ENCODE data around the gene EDN1.

Gene EDN1

GRCh38 chr6:12296604-12297003 is 6.4 kb downstream of the EDN1 start:
- Histone ChIP-seq H3K36me3 (ENCODE audit: low read length) (no peaks in the 10 kb centered on the region), H3K9ac (ENCODE audit: low read length) (no peak overlapping the region), H2AFZ (ENCODE audit: low read depth, low read length, severe bottlenecking) (no peak overlapping the region)

GRCh38 chr6:12297363-12298016 is 7.3 kb downstream of the EDN1 start:
- no peaks in the 10 kb centered on the region for H3K27me3 ChIP-seq (ENCODE audit: low read length)
- no peaks in the 10 kb centered on the region for H3F3A ChIP-seq (ENCODE audit: insufficient read depth)
- no peaks in the 10 kb centered on the region for H3K36me3 ChIP-seq (ENCODE audit: low read length)
- H3K4me3 ChIP-seq (ENCODE audit: insufficient read depth, low read length, poor library complexity, severe bottlenecking), result no peak overlapping the region
- no peaks in the 10 kb centered on the region for H3K9me2 ChIP-seq (replicated peaks; ENCODE audit: insufficient read depth, low read length)
- H4K20me1 ChIP-seq (ENCODE audit: low read depth, low read length), result no peaks in the 10 kb centered on the region
- H3K9me3 ChIP-seq (ENCODE audit: insufficient read depth, low read length), result no peaks in the 10 kb centered on the region
- no peak for TF ChIP-seq CTCF (IDR thresholded peaks at IDR 0.05; ENCODE audit: insufficient read depth, low read length, poor library complexity, severe bottlenecking)
- no peak for TF ChIP-seq EZH2phosphoT487 (conservative IDR thresholded peaks at IDR 0.05; ENCODE audit: low read length)
- no peak overlapping the region for H3K4me2 ChIP-seq (ENCODE audit: low read depth, low read length, poor library complexity, severe bottlenecking)
- no peaks in the 10 kb centered on the region for H3K79me2 ChIP-seq (ENCODE audit: insufficient read depth, low read length)
- H2AFZ ChIP-seq (ENCODE audit: low read depth, low read length, severe bottlenecking), result no peak overlapping the region
- no peak overlapping the region for H3K9ac ChIP-seq (ENCODE audit: low read length)
- H3K27ac ChIP-seq (ENCODE audit: low read depth, low read length), result no peak overlapping the region

More at GRCh38 chr6:12296604-12297003, 6.4 kb downstream of the EDN1 start:
- no peaks in the 10 kb centered on the region for H3K9me2 ChIP-seq (replicated peaks; ENCODE audit: insufficient read depth, low read length)
- H3K9me3 ChIP-seq (ENCODE audit: insufficient read depth, low read length), result no peaks in the 10 kb centered on the region
- no peak overlapping the region for H3K4me2 ChIP-seq (ENCODE audit: low read depth, low read length, poor library complexity, severe bottlenecking)
- no peaks in the 10 kb centered on the region for H3K79me2 ChIP-seq (ENCODE audit: insufficient read depth, low read length)
- no peak for TF ChIP-seq CTCF (IDR thresholded peaks at IDR 0.05; ENCODE audit: insufficient read depth, low read length, poor library complexity, severe bottlenecking)
- TF ChIP-seq EZH2phosphoT487 (conservative IDR thresholded peaks at IDR 0.05; ENCODE audit: low read length), result no peak
- H3K4me3 ChIP-seq (ENCODE audit: insufficient read depth, low read length, poor library complexity, severe bottlenecking), result no peak overlapping the region
- no peaks in the 10 kb centered on the region for H3K27me3 ChIP-seq (ENCODE audit: low read length)
- H3F3A ChIP-seq (ENCODE audit: insufficient read depth), result no peaks in the 10 kb centered on the region
- H4K20me1 ChIP-seq (ENCODE audit: low read depth, low read length), result no peaks in the 10 kb centered on the region
- no peak overlapping the region for H3K27ac ChIP-seq (ENCODE audit: low read depth, low read length)

GRCh38 chr6:12298017-12298978 is 8.1 kb downstream of the EDN1 start:
- Histone ChIP-seq H3K9me2 (replicated peaks; ENCODE audit: insufficient read depth, low read length) (no peaks in the 10 kb centered on the region), H3K9ac (ENCODE audit: low read length) (no peak overlapping the region), H3K4me3 (ENCODE audit: insufficient read depth, low read length, poor library complexity, severe bottlenecking) (no peak overlapping the region), H3K27ac (ENCODE audit: low read depth, low read length) (no peak overlapping the region), H3K9me3 (ENCODE audit: insufficient read depth, low read length) (no peaks in the 10 kb centered on the region), H4K20me1 (ENCODE audit: low read depth, low read length) (no peaks in the 10 kb centered on the region), H3F3A (ENCODE audit: insufficient read depth) (no peaks in the 10 kb centered on the region), H3K36me3 (ENCODE audit: low read length) (no peaks in the 10 kb centered on the region), H3K79me2 (ENCODE audit: insufficient read depth, low read length) (no peaks in the 10 kb centered on the region), H3K4me2 (ENCODE audit: low read depth, low read length, poor library complexity, severe bottlenecking) (no peak overlapping the region), H3K27me3 (ENCODE audit: low read length) (no peaks in the 10 kb centered on the region), H2AFZ (ENCODE audit: low read depth, low read length, severe bottlenecking) (no peak overlapping the region)
- TF ChIP-seq EZH2phosphoT487 (conservative IDR thresholded peaks at IDR 0.05; ENCODE audit: low read length) (no peak), CTCF (IDR thresholded peaks at IDR 0.05; ENCODE audit: insufficient read depth, low read length, poor library complexity, severe bottlenecking) (no peak)

Measured in SU-DHL-6 (cell line).